ENCODE data around the gene IGF2R.
"Not testable (repeated sequence)": the region's sequence is repeated elsewhere in the genome, so short reads cannot be mapped to it uniquely, and the experiment has no call there.

IGF2R gene

DNA sequence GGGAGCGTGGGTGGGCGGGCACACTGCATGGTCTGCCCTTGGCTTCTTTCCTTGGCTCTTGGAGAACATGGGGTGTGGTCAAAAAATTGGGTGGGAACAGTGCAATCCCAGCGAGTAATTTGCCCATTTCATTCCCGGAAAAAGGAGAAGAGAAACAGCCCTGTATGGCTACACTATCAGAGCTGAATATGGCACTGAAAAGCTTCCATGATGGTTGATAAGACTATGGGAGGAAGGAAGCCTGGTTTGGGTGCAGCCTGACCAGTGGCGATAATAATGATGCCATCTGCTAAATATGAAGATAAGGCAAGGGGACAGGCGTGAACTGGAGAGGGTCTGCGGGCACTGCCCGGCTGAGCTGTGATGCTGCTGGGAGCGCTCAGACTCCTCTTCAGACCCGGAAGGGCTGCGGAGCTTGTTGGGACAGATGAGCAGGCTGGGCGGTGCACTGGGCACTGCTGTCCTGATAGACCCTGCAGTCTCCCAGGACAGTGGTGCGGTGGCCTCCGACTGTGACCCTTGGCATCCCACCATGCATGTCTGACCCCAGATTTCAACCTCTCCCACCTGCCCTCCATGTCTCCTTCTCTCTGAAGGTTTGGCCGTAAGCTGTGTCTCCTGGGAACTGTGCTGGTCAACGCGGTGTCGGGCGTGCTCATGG is 162.9 kb downstream of the IGF2R start:
- H3K27me3 ChIP-seq (ENCODE audit: control insufficient read depth, insufficient read depth, low read length): no peaks in the 10 kb centered on the region
- no peak overlapping the region for H3K27ac ChIP-seq
- TF ChIP-seq, protein P1, sequence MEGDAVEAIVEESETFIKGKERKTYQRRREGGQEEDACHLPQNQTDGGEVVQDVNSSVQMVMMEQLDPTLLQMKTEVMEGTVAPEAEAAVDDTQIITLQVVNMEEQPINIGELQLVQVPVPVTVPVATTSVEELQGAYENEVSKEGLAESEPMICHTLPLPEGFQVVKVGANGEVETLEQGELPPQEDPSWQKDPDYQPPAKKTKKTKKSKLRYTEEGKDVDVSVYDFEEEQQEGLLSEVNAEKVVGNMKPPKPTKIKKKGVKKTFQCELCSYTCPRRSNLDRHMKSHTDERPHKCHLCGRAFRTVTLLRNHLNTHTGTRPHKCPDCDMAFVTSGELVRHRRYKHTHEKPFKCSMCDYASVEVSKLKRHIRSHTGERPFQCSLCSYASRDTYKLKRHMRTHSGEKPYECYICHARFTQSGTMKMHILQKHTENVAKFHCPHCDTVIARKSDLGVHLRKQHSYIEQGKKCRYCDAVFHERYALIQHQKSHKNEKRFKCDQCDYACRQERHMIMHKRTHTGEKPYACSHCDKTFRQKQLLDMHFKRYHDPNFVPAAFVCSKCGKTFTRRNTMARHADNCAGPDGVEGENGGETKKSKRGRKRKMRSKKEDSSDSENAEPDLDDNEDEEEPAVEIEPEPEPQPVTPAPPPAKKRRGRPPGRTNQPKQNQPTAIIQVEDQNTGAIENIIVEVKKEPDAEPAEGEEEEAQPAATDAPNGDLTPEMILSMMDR (IDR thresholded peaks at IDR 0.05): no peak
- H3K4me3 ChIP-seq (ENCODE audit: low read depth, low read length): no peak overlapping the region
- no peaks in the 10 kb centered on the region for H3K79me2 ChIP-seq
- no peaks in the 10 kb centered on the region for H3K36me3 ChIP-seq (ENCODE audit: control insufficient read depth, insufficient read depth, low read length)
- H3K4me2 ChIP-seq (ENCODE audit: low read length): no peak overlapping the region
- H3K9me3 ChIP-seq (ENCODE audit: control insufficient read depth, low read length): no peaks in the 10 kb centered on the region
- H3K4me1 ChIP-seq: no peaks in the 10 kb centered on the region
- no peak overlapping the region for H3K9ac ChIP-seq
- no peak overlapping the region for H2AFZ ChIP-seq

DNA sequence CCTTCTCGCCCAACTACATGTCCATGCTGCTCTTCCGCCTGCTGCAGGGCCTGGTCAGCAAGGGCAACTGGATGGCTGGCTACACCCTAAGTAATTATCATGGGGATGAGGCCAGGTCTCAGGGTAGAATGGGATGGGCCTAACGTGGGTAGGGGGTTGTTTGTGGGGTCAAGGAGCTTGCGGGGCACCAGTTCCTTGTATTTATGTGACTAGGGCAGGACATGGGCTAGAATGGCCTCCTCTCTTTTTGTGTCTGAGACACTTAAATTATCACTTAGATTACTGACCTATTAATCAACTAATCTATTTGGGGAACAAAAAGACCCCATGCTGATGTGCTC is 163.4 kb downstream of the IGF2R start:
- H2AFZ ChIP-seq: no peak overlapping the region
- H3K4me1 ChIP-seq: no peaks in the 10 kb centered on the region
- no peak overlapping the region for H3K4me3 ChIP-seq (ENCODE audit: low read depth, low read length)
- H3K36me3 ChIP-seq (ENCODE audit: control insufficient read depth, insufficient read depth, low read length): no peaks in the 10 kb centered on the region
- no peak overlapping the region for H3K4me2 ChIP-seq (ENCODE audit: low read length)
- H3K9me3 ChIP-seq (ENCODE audit: control insufficient read depth, low read length): no peaks in the 10 kb centered on the region
- TF ChIP-seq, protein P1 (IDR thresholded peaks at IDR 0.05): no peak
- no peaks in the 10 kb centered on the region for H3K79me2 ChIP-seq
- no peak overlapping the region for H3K9ac ChIP-seq
- no peaks in the 10 kb centered on the region for H3K27me3 ChIP-seq (ENCODE audit: control insufficient read depth, insufficient read depth, low read length)
- no peak overlapping the region for H3K27ac ChIP-seq

DNA sequence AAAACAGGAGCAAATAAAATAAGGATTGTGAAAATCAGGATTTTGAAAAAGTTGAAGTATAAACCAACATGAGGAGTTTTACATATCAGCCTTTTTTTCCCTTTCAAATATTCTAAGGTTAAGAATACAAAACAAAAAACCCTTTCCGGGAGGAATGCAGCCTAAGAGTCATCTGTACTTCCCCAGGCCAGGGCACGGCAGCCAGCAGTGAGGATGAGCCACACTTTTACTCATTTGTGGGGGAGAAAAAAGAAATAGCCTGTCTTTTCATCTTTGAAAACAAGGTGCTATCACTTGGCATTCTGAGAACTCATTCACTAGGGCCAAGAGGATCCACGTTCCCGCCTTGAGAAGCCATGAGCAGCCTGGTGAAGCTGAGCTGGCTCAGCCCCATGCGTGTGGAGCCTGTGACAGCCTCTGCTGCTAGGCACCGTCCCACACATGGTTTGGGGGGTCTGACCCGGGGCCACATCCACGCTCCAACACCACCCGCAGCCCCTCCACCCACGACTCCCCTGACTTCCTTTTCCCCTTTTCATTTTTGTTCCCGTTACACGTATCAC is 164.0 kb downstream of the IGF2R start:
- no peak overlapping the region for H3K9ac ChIP-seq
- H3K4me3 ChIP-seq (ENCODE audit: low read depth, low read length): no peak overlapping the region
- no peaks in the 10 kb centered on the region for H3K27me3 ChIP-seq (ENCODE audit: control insufficient read depth, insufficient read depth, low read length)
- no peak overlapping the region for H3K4me2 ChIP-seq (ENCODE audit: low read length)
- H3K36me3 ChIP-seq (ENCODE audit: control insufficient read depth, insufficient read depth, low read length): no peaks in the 10 kb centered on the region
- no peak overlapping the region for H2AFZ ChIP-seq
- no peaks in the 10 kb centered on the region for H3K4me1 ChIP-seq
- TF ChIP-seq, protein P1 (IDR thresholded peaks at IDR 0.05): no peak
- no peaks in the 10 kb centered on the region for H3K9me3 ChIP-seq (ENCODE audit: control insufficient read depth, low read length)
- no peaks in the 10 kb centered on the region for H3K79me2 ChIP-seq
- H3K27ac ChIP-seq: no peak overlapping the region

DNA sequence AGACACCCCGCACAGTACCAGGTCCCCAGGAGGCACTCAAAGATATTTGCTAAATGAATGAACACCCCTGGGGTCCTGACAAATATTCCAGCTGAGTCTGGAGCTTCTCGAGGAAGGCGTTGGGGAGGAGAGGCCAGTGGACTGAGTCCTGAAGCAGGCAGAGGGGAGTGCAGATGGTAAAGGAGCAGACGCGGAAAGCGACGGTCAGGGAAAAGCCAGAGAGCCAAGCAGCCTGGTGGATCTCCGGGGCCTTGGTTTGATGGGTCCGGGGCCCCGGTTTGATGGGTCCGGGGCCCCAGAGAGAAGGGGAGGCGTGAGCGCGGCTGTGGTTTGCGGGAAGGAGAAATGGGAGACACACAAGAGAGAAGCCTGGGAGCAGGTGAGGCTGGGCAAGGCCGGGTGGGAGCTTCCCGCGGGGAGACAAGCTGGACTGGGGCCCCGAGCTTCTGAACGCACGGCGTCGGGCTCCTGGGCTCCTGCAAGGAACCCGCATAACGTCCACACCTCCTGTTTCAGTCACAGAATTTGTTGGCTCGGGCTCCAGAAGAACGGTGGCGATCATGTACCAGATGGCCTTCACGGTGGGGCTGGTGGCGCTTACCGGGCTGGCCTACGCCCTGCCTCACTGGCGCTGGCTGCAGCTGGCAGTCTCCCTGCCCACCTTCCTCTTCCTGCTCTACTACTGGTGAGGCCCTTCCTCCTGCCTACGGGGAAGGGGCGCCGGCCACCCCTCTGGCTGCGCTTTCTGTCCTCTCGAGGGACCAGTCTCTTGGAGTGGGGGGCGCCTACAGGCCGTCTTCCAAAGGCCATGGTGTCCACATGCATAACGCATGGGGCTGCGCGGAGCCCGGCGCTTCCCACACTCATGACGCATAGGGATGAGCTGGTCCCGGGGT is 164.8 kb downstream of the IGF2R start:
- no peak overlapping the region for H2AFZ ChIP-seq
- no peaks in the 10 kb centered on the region for H3K4me1 ChIP-seq
- H3K4me3 ChIP-seq (ENCODE audit: low read depth, low read length): no peak overlapping the region
- no peak overlapping the region for H3K27ac ChIP-seq
- no peaks in the 10 kb centered on the region for H3K9me3 ChIP-seq (ENCODE audit: control insufficient read depth, low read length)
- no peaks in the 10 kb centered on the region for H3K79me2 ChIP-seq
- no peak overlapping the region for H3K9ac ChIP-seq
- TF ChIP-seq, protein P1 (IDR thresholded peaks at IDR 0.05): no peak
- no peak overlapping the region for H3K4me2 ChIP-seq (ENCODE audit: low read length)
- H3K36me3 ChIP-seq (ENCODE audit: control insufficient read depth, insufficient read depth, low read length): no peaks in the 10 kb centered on the region
- H3K27me3 ChIP-seq (ENCODE audit: control insufficient read depth, insufficient read depth, low read length): no peaks in the 10 kb centered on the region

DNA sequence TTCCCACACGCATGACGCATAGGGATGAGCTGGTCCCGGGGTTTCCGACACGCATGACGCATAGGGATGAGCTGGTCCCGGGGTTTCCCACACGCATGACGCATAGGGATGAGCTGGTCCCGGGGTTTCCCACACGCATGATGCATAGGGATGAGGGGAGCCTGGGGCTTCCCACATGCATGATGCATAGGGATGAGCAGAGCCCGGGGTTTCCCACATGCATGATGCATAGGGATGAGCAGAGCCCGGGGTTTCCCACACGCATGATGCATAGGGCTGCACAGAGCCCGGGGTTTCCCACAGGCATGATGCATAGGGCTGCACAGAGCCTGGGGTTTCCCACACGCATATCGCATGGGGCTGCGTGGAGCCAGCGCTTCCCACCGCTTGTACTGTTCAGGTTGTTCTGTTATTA is 165.5 kb downstream of the IGF2R start:
- not testable (repeated sequence) for H3K4me1 ChIP-seq; H3K4me3 ChIP-seq (ENCODE audit: low read depth, low read length); H3K79me2 ChIP-seq; H3K36me3 ChIP-seq (ENCODE audit: control insufficient read depth, insufficient read depth, low read length); H3K9me3 ChIP-seq (ENCODE audit: control insufficient read depth, low read length); H2AFZ ChIP-seq; H3K4me2 ChIP-seq (ENCODE audit: low read length); H3K27me3 ChIP-seq (ENCODE audit: control insufficient read depth, insufficient read depth, low read length); H3K27ac ChIP-seq; H3K9ac ChIP-seq

All from parathyroid adenoma (tissue), 2 donors.